K562 (cell line): ENCODE data around the gene EIF2AK3. TPM values are rescaled to one million over a fixed set of nuclear protein-coding genes. Genes with fewer than 3 reads are reported as not detected.

ENCODE experiments used
- KLF10 ChIP-seq: fragments of 250-450 bp; sonication (Bioruptor Pico); IDR thresholded peaks from 2 replicates; pipeline ENCODE4 v1.6.1; 2021; ENCODE audit warnings: matching md5 sums
- NCOA6 ChIP-seq: fragments of 450-650 bp; IDR thresholded peaks from 2 replicates; pipeline ENCODE4 v1.6.1; 2017; ENCODE audit warnings: mild to moderate bottlenecking
- NFRKB ChIP-seq: fragments of 450-650 bp; IDR thresholded peaks from 2 replicates; pipeline ENCODE4 v1.6.1; 2016; ENCODE audit warnings: low read depth
- NONO ChIP-seq, 2 experiments: fragments of 200-400 bp in 1 of 2; fragments of 450-650 bp in 1 of 2; formaldehyde crosslinking in 1 of 2; IDR thresholded peaks; 2 replicates each; pipeline ENCODE4 v1.6.1; 2017; ENCODE audit warnings: low read depth in 2 of 2, mild to moderate bottlenecking in 2 of 2, moderate library complexity in 2 of 2, low read length in 1 of 2
- PHB ChIP-seq: fragments of 250-450 bp; sonication (Bioruptor Pico); IDR thresholded peaks from 2 replicates; pipeline ENCODE4 v1.5.0; 2021
- PHF21A ChIP-seq: fragments of 450-650 bp; IDR thresholded peaks from 2 replicates; pipeline ENCODE4 v1.6.1; 2017; ENCODE audit warnings: low read depth, borderline replicate concordance
- RFX1 ChIP-seq: fragments of 450-650 bp; IDR thresholded peaks from 2 replicates; pipeline ENCODE4 v1.6.1; 2016; ENCODE audit warnings: mild to moderate bottlenecking, moderate library complexity
- SMAD1 ChIP-seq: fragments of 150-350 bp; IDR thresholded peaks from 2 replicates; pipeline ENCODE4 v1.6.1; 2014; ENCODE audit warnings: low read length, low read depth; ENCODE audit not compliant: partially characterized antibody
- TAF7 ChIP-seq: fragments of 450-650 bp; IDR thresholded peaks from 2 replicates; pipeline ENCODE4 v1.6.1; 2016; ENCODE audit warnings: missing genetic modification characterization, missing compliant biosample characterization
- TCF3 ChIP-seq: sonication (generic); formaldehyde crosslinking; IDR thresholded peaks from 2 replicates; pipeline ENCODE4 v1.4.0; 2020; ENCODE audit warnings: mild to moderate bottlenecking, missing genetic modification reagents
- ZNF12 ChIP-seq: sonication (generic); formaldehyde crosslinking; IDR thresholded peaks from 2 replicates; pipeline ENCODE4 v1.4.0; 2020; ENCODE audit warnings: mild to moderate bottlenecking, missing genetic modification reagents
- ZNF165 ChIP-seq: fragments of 250-450 bp; sonication (Bioruptor Pico); IDR thresholded peaks from 2 replicates; pipeline ENCODE4 v1.4.0; 2020; ENCODE audit warnings: borderline replicate concordance
- ZNF175 ChIP-seq: fragments of 200-800 bp; sonication (Bioruptor generic); IDR thresholded peaks from 2 replicates; pipeline ENCODE4 v1.6.1; 2016; ENCODE audit warnings: low read depth, mild to moderate bottlenecking, missing genetic modification characterization, missing compliant biosample characterization
- polyA plus RNA-seq, 8 experiments: library from polyadenylated mRNA; depleted of rRNA in 4 of 8; stranded (reverse) in 5 of 8; unstranded in 3 of 8; fragments of >200 nt; fragmentation: Nextera tagmentation in 2 of 8; fragmentation: Illumina TruSeq in 1 of 8; extraction: Ambion mirVana in 2 of 8; extraction: Trizol in 1 of 8; gene quantifications; 2 replicates each; pipeline versions ENCODE4 v1.2.1 to v1.2.3, GENCODE V29; 2011 to 2014; ENCODE audit warnings: inconsistent platforms in 1 of 8, missing spikeins in 1 of 8
- total RNA-seq, 7 experiments: library from RNA; depleted of rRNA in 6 of 7; stranded (reverse); fragments of >200 nt in 6 of 7; fragmentation: Illumina TruSeq in 2 of 7; extraction: Trizol in 2 of 7; gene quantifications; 2 replicates each; pipeline versions ENCODE4 v1.2.1 to v1.2.3, GENCODE V29; 2011 to 2021; ENCODE audit warnings: low replicate concordance in 1 of 7
- TF ChIP-seq, protein P1 (sequence below): sonication (generic); formaldehyde crosslinking; IDR thresholded peaks from 2 replicates; pipeline ENCODE4 v1.8.1; 2022; ENCODE audit warnings: missing genetic modification reagents
- TF ChIP-seq, protein P2 (sequence below), 2 experiments: fragments of 450-650 bp; IDR thresholded peaks; 2 replicates each; pipeline ENCODE4 v1.6.1; 2016; ENCODE audit warnings: mild to moderate bottlenecking in 2 of 2, borderline replicate concordance in 1 of 2, low read depth in 1 of 2, moderate library complexity in 1 of 2
- TF ChIP-seq, protein P3 (sequence below): IDR thresholded peaks from 3 replicates; pipeline ENCODE4 v1.6.1; 2011; ENCODE audit warnings: borderline replicate concordance, mild to moderate bottlenecking, moderate library complexity; ENCODE audit not compliant: insufficient read length; ENCODE audit errors: extremely low read depth

Gene EIF2AK3
- total and polyA plus RNA-seq, 9 of the 15 experiments (the other 6 are each of a cell fraction or from before 2014, with no cell fraction given): 1.7 to 11.6 (median 7.4) TPM

DNA sequence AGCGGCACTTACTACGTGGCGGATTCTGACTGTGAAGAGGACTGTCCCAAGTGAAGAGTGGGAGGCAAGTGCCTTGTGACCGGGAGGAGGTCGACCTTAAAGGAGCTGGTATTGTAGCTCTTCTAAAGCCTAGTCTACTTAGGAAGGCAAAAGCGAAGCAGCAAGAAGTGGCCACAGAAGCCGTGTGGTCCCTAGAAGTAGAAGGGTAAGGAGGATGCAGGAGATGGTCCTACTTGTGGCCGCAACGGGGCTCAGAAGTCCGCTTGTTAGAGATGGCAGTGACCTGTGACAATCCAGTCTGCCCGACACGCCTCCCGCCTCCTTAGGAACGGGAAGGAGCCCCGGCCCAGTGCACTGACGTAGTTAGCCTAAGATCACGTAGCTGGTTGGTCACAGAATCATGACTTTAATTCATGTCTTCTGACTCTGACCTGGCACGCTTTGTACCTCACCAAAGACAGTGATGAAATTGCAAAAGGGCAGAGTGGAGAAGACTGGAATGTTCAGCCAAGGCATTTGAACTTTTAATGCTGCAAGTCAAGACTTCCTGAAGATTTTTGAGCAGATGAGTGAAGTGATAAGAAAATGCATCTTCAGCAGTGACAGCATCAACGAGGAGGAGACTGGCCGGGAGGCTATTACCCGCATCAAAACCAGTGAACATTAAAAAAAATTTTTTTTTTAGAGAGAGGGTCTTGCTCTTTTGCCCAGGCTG lies 749 bp upstream of the EIF2AK3 start (continued):
- TF ChIP-seq TAF7 (peak; percentile 94), NFRKB (peak; percentile 81), TCF3 (CRISPR knock-in tag) (0 out of 2 replicates have a peak, but pooled peaks have one; percentile 17), ZNF12 (no peak), PHB (no peak), PHF21A (no peak), NONO (IDR thresholded peaks at IDR 0.05; ENCODE audit: low read depth in 2 of 2, low read length in 1 of 2) (peak in 1 of 2 experiments; percentile 91; a peak in 2 of 4 replicates), SMAD1 (peak; percentile 56), ZNF165 (CRISPR knock-in tag) (no peak), KLF10 (CRISPR knock-in tag) (no peak), NCOA6 (no peak), ZNF175 (CRISPR knock-in tag) (peak; percentile 74; the same call in 1 of the 2 replicates), RFX1 (peak; percentile 45; the same call in 1 of the 2 replicates)
- TF ChIP-seq, protein P1, sequence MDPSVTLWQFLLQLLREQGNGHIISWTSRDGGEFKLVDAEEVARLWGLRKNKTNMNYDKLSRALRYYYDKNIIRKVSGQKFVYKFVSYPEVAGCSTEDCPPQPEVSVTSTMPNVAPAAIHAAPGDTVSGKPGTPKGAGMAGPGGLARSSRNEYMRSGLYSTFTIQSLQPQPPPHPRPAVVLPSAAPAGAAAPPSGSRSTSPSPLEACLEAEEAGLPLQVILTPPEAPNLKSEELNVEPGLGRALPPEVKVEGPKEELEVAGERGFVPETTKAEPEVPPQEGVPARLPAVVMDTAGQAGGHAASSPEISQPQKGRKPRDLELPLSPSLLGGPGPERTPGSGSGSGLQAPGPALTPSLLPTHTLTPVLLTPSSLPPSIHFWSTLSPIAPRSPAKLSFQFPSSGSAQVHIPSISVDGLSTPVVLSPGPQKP (CRISPR knock-in tag): no peak
- TF ChIP-seq, protein P2, sequence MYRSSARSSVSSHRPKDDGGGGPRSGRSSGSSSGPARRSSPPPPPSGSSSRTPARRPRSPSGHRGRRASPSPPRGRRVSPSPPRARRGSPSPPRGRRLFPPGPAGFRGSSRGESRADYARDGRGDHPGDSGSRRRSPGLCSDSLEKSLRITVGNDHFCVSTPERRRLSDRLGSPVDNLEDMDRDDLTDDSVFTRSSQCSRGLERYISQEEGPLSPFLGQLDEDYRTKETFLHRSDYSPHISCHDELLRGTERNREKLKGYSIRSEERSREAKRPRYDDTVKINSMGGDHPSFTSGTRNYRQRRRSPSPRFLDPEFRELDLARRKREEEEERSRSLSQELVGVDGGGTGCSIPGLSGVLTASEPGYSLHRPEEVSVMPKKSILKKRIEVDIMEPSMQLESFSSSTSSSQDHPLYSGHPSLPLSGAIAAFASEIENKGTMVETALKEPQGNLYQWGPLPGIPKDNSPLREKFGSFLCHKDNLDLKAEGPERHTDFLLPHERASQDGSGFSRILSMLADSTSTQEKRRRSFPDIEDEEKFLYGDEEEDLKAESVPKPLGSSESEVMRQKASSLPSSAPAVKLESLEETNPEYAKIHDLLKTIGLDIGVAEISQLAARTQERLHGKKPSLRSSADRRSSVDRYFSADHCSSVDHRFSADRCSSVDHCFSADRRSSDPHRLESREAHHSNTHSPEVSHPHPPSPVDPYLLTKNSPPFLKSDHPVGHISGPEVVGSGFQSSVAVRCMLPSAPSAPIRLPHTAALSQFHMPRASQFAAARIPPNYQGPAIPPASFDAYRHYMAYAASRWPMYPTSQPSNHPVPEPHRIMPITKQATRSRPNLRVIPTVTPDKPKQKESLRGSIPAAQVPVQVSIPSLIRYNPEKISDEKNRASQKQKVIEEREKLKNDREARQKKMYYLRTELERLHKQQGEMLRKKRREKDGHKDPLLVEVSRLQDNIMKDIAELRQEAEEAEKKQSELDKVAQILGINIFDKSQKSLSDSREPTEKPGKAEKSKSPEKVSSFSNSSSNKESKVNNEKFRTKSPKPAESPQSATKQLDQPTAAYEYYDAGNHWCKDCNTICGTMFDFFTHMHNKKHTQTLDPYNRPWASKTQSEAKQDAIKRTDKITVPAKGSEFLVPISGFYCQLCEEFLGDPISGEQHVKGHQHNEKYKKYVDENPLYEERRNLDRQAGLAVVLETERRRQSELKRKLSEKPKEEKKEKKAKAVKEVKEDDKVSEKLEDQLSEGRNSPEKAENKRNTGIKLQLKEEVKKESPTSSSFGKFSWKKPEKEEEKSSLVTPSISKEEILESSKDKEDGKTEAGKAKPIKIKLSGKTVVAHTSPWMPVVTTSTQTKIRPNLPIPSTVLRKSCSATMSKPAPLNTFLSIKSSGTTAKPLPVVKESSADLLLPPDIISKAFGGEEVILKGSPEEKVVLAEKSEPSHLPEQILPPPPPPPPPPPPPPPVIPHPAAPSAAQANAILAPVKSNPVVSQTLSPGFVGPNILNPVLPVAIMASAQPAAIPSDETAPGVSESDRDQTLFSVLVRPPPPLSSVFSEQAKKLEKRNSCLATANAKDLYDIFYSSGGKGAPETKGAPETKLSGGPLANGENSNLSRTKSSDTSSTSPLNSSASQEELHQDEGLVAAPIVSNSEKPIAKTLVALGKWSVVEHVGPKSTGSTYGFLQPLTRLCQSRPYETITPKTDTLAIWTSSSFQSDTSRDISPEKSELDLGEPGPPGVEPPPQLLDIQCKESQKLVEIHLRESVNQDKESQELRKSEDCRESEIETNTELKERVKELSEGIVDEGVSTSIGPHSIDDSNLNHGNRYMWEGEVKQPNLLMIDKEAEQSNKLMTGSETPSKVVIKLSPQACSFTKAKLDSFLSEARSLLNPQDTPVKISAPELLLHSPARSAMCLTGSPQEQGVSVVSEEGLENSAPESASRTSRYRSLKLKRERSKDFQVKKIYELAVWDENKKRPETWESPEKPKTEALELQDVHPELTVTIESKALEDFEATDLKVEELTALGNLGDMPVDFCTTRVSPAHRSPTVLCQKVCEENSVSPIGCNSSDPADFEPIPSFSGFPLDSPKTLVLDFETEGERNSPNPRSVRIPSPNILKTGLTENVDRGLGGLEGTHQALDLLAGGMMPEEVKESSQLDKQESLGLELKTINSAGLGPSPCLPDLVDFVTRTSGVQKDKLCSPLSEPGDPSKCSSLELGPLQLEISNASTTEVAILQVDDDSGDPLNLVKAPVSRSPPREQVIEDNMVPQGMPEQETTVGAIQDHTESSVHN (IDR thresholded peaks at IDR 0.05; ENCODE audit: borderline replicate concordance in 1 of 2, low read depth in 1 of 2): peak in 1 of 2 experiments; percentile 87; a peak in 2 of 4 replicates
- TF ChIP-seq, protein P3, sequence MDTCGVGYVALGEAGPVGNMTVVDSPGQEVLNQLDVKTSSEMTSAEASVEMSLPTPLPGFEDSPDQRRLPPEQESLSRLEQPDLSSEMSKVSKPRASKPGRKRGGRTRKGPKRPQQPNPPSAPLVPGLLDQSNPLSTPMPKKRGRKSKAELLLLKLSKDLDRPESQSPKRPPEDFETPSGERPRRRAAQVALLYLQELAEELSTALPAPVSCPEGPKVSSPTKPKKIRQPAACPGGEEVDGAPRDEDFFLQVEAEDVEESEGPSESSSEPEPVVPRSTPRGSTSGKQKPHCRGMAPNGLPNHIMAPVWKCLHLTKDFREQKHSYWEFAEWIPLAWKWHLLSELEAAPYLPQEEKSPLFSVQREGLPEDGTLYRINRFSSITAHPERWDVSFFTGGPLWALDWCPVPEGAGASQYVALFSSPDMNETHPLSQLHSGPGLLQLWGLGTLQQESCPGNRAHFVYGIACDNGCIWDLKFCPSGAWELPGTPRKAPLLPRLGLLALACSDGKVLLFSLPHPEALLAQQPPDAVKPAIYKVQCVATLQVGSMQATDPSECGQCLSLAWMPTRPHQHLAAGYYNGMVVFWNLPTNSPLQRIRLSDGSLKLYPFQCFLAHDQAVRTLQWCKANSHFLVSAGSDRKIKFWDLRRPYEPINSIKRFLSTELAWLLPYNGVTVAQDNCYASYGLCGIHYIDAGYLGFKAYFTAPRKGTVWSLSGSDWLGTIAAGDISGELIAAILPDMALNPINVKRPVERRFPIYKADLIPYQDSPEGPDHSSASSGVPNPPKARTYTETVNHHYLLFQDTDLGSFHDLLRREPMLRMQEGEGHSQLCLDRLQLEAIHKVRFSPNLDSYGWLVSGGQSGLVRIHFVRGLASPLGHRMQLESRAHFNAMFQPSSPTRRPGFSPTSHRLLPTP: no peak
